KBM-7 (cell line): ENCODE data around the gene GUCA2A.

Experiments used
- DNase-seq: peaks from one replicate; pipeline ENCODE4 v3.0.0-alpha.2; 2015
- in situ Hi-C: fragments of 300-500 bp; cut with MboI; formaldehyde crosslinking; loops from 2 replicates; pipeline ENCODE4 v1.14.3; 2020; ENCODE audit warnings: low sequenced_read_pairs, low pct_unique_long_range_greater_than_20kb, mixed read lengths

Gene GUCA2A

GRCh38 chr1:42140191-42140590, 24.4 kb downstream of the GUCA2A start:
- DNase-seq = no peak
- in situ Hi-C loops = no loop called here

DNA sequence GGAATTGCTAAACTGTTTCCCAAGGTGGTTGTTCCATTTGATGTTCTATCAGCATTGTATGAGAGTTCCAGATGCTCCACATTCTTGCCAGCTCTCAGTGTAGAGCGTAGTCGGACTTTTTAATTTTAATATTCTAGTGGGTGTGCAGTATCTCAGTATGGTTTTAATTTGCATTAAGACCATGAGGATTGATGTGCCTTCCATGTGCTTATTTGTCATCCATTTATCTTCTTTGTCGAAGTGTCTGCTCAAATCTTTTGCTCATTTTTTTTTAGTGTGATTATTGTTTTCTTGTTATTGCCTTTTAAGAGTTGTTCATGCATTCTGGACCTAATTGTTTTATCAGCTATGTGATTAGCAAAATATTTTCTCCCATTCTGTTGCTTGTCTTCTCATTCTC, 25.1 kb downstream of the GUCA2A start:
- in situ Hi-C loops = no loop called here
- DNase-seq = no peak

GRCh38 chr1:42138586-42138985, 26.0 kb downstream of the GUCA2A start:
- in situ Hi-C loops = no loop called here
- DNase-seq = peak; percentile 18

DNA sequence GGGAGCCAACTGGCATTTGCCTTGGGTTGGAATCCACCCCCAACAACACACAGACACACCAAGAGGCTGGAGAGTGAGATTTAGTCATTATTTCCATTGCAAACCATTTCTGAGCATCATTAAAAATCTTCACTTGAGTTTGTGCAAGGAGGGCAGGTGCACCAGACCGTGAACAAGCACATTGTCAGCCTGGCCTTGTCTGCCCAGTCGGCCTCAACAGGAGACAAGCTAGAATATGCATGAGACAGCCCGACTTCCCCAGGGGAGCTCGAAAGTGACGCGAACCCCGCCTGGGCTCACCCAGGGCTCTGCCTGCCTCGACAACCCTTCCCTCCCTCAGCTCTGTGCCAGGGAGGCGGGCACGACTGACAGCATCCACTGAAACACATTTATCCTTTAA, 26.8 kb downstream of the GUCA2A start:
- DNase-seq = no peak
- in situ Hi-C loops = no loop called here

DNA sequence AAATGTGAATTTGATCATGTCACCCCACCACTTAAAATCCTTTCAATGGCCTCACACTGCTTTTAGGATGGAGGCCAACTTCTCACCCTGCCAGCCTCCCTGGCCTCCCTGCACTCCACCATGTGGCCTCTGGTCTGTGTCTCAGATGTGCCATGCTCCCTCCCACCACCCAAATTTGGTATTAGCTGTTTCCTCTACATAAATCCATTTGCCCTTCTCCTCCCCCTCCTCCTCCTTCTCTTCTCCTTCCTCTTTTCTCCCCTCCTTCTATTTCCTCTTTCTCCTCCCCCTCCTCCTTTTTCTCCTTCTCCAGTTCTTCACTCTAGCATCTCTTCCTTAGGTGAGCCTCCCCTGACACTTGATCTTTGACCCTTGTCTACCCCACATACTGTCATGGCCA, 28.1 kb downstream of the GUCA2A start:
- in situ Hi-C loops = no loop called here
- peak; percentile 79 for DNase-seq

DNA sequence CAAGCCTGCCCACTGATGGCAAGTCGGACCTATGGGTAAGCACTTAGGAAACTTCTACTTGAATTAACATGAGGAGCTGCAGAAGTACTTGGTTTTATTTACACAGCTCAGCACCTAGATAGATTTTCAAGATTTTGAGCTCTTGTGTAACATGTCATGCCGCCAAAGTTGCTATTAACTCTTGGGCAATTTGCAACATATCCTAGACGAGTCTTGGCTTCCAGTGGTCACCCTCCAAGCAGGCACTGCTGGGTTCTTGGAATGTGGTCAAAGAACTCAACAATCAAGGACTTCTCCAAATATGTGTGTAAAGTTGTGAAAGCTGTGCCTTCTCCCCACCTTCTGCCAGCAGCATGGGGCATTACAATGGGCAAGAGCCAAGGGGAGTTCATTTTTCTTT, 29.1 kb downstream of the GUCA2A start:
- in situ Hi-C loops = no loop called here
- no peak for DNase-seq

- in situ Hi-C loops = no loop called here
- DNase-seq = no peak
Measured at GRCh38 chr1:42133809-42134526, 30.6 kb downstream of the GUCA2A start.

DNA sequence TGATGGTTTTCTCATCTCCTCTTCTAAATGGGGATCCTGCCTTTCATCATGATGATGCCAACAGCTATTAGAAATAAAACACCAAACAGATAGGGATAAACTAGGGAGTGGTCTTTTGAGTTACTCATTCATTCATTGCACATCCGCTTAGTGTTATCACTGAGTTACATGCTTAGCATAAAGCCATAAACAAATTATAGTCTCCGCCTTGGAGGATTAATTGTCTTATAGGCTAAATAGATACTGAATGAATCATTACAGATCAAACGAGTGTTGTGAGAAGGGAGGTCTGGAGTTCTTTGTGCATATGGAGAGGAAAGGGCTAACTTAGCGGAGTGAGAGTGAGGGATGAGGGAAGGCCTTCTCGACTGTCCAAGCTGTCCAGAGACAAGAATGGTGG, 31.2 kb downstream of the GUCA2A start:
- DNase-seq = no peak

GRCh38 chr1:42130061-42130660, 34.4 kb downstream of the GUCA2A start:
- in situ Hi-C loops = no loop called here
- no peak for DNase-seq

More for the DNA sequence above, 31.2 kb downstream of the GUCA2A start:
- in situ Hi-C loops = no loop called here

DNA sequence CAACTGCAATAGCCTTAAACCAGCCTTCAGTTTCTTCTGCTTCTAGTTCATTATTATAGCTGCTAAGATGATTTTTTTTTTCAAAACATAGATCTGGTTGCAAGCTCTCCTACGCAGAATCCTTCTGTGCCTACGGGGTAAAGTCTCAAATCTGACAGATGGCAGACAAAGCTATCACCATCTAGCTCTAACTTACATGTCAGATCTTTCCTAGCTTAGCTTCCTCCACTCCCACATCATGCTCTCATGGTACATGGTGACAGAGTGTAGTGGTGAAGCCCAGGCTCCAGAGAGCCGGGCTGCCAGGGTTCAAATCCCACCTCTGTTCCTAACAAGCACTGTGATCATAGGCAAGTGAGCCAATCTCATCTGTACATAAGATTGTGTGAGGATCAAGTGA, 35.6 kb downstream of the GUCA2A start:
- no peak for DNase-seq
- in situ Hi-C loops = no loop called here

GRCh38 chr1:42128499-42128898, 36.0 kb downstream of the GUCA2A start:
- DNase-seq = no peak
- in situ Hi-C loops = no loop called here

DNA sequence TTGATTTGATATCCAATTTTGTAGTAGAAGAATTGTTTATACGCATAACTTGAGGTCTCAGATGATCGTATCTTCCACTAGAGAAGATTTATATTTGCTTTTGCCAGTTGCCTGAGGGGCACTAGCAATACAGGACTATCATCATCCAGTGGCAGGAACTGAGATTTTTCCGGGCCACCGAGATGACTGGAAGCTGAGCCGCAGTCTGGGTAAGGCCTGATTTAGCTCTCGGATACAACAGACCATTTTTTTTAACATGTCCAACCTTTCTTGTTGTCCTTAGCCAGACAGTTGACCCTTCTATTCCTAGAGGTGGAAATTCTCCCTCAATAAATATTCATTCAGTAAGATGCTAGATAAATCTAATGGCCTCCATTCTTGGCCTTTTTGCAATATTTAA, 36.8 kb downstream of the GUCA2A start:
- DNase-seq = no peak
- in situ Hi-C loops = no loop called here

DNA sequence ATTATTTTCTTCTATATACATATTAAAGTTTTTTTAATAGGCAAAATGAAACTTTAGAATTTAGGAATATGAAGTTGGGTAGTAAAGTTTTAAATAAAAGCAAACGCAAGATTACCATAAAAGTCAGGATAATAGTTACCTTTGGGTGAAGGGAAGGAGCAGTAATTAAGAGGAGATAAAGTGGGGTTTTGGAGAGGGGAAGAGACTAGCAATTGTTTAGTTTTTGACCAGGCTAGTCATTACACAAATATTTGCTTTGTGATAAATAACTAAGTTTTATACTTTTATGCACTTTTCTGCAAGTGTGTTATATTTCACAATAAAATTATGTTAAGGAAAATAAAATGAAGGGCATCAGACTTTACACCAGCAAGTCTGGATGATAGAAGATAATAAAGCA, 39.0 kb downstream of the GUCA2A start:
- in situ Hi-C loops = no loop called here
- DNase-seq = no peak

GRCh38 chr1:42122408-42122807, 42.1 kb downstream of the GUCA2A start:
- no peak for DNase-seq
- in situ Hi-C loops = no loop called here

GRCh38 chr1:42118125-42118524, 46.4 kb downstream of the GUCA2A start:
- DNase-seq = no peak
- in situ Hi-C loops = no loop called here

- DNase-seq = no peak
- in situ Hi-C loops = no loop called here
Measured at GRCh38 chr1:42117214-42117613, 47.3 kb downstream of the GUCA2A start.

- in situ Hi-C loops = no loop called here
- no peak for DNase-seq
Measured at GRCh38 chr1:42114229-42114628, 50.3 kb downstream of the GUCA2A start.
